SK-N-MC (cell line): ENCODE data around the gene FGF14.

Experiments used
- EZH2 ChIP-seq: fragments of 200-600 bp; sonication (generic); IDR thresholded peaks from one replicate; pipeline ENCODE4 v1.6.1; 2017; ENCODE audit warnings: antibody characterized with exemption
- POLR2AphosphoS5 ChIP-seq: IDR thresholded peaks from 2 replicates; pipeline ENCODE4 v1.6.1; 2012; ENCODE audit warnings: mild to moderate bottlenecking, low read depth, low read length, borderline replicate concordance

GRCh38 chr13:102355251-102355650 lies 46.6 kb downstream of the FGF14 start:
- TF ChIP-seq EZH2 (no peak), POLR2AphosphoS5 (no peak)
